Progenitor cell of endocrine pancreas (in vitro differentiated cells): ENCODE results near the gene PLAAT5. TPM values are rescaled to one million over a fixed set of nuclear protein-coding genes. Genes with fewer than 3 reads are reported as not detected.

Experiments
- DNase-seq: peaks from one replicate; pipeline ENCODE4 v3.0.0; 2021; ENCODE audit warnings: low spot score; ENCODE audit not compliant: unreplicated experiment
- H3K27ac Mint-ChIP-seq: 2 replicates; pipeline ENCODE4 v1.8.0; 2021; ENCODE audit warnings: mild to moderate bottlenecking, moderate library complexity, mixed read lengths
- H3K27me3 Mint-ChIP-seq: 2 replicates; pipeline ENCODE4 v1.8.0; 2021; ENCODE audit warnings: mixed read lengths
- H3K36me3 Mint-ChIP-seq: 2 replicates; pipeline ENCODE4 v1.8.0; 2022; ENCODE audit warnings: mixed read lengths; ENCODE audit not compliant: insufficient read depth
- H3K4me1 Mint-ChIP-seq: 2 replicates; pipeline ENCODE4 v1.8.0; 2021; ENCODE audit warnings: low read depth, mixed read lengths
- H3K4me3 Mint-ChIP-seq: 2 replicates; pipeline ENCODE4 v1.8.0; 2021; ENCODE audit warnings: low read depth, mild to moderate bottlenecking, moderate library complexity, mixed read lengths
- H3K9me3 Mint-ChIP-seq: 2 replicates; pipeline ENCODE4 v1.8.0; 2021; ENCODE audit warnings: low read depth, mixed read lengths
- total RNA-seq: library from RNA; stranded (reverse); gene quantifications from 2 replicates; pipeline ENCODE4 v1.2.1, GENCODE V29; 2021
- TF ChIP-seq, protein P1 (sequence below): fragments of 200-600 bp; sonication (generic); IDR thresholded peaks from one replicate; pipeline ENCODE4 v1.5.0; 2021; ENCODE audit warnings: antibody characterized with exemption, mild to moderate bottlenecking; ENCODE audit not compliant: unreplicated experiment

Gene PLAAT5
- total RNA-seq, 1 donor from 2014 or later: 27.1 TPM

DNA sequence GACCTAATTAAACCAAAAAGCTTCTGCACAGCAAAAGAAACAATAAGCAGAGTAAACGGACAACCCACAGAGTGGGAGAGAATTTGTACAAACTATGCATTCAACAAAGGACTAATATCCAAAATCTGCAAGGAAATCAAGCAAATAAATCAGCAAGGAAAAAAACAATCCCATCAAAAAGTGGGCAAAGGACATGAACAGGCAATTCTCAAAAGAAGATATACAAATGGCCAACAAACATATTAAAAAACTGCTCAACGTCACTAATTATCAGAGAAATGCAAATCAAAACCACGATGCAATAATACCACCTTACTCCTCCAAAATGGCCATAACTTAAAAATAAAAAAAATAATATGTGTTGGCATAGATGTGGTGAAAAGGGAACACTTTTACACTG, 5.2 kb downstream of the PLAAT5 start:
- H3K9me3 Mint-ChIP-seq: peaks cover 45% of the 10 kb centered on the region
- H3K36me3 Mint-ChIP-seq: peaks cover 50% of the 10 kb centered on the region
- H3K4me1 Mint-ChIP-seq: peaks cover 27% of the 10 kb centered on the region
- no peaks in the 10 kb centered on the region for H3K27me3 Mint-ChIP-seq
- DNase-seq: no peak
- H3K27ac Mint-ChIP-seq: no peak overlapping the region
- H3K4me3 Mint-ChIP-seq: no peak overlapping the region
- TF ChIP-seq, protein P1, sequence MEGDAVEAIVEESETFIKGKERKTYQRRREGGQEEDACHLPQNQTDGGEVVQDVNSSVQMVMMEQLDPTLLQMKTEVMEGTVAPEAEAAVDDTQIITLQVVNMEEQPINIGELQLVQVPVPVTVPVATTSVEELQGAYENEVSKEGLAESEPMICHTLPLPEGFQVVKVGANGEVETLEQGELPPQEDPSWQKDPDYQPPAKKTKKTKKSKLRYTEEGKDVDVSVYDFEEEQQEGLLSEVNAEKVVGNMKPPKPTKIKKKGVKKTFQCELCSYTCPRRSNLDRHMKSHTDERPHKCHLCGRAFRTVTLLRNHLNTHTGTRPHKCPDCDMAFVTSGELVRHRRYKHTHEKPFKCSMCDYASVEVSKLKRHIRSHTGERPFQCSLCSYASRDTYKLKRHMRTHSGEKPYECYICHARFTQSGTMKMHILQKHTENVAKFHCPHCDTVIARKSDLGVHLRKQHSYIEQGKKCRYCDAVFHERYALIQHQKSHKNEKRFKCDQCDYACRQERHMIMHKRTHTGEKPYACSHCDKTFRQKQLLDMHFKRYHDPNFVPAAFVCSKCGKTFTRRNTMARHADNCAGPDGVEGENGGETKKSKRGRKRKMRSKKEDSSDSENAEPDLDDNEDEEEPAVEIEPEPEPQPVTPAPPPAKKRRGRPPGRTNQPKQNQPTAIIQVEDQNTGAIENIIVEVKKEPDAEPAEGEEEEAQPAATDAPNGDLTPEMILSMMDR: no peak

DNA sequence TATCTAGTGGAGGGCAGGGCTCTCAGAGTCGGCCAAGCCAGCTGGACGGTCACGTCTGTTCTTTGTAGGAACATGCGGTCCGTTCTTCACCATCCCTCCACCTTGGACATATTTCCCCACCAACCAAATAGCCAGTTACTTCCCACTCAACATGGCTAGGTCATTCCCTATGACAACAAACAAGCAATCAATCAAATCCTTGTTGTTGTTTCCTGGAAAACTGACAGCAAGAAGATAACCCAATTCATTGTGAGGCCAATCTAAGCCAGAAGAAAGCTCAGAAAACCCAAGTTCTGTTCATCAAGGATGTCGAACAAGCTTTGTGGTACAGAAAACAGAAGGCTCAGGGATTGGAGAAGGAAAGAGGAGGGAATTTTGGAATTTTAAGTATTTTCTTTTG, 10.9 kb downstream of the PLAAT5 start:
- Mint-ChIP-seq H3K27ac (peak overlapping the region; percentile 35), H3K27me3 (no peaks in the 10 kb centered on the region), H3K36me3 (peaks cover 47% of the 10 kb centered on the region), H3K9me3 (peaks cover 46% of the 10 kb centered on the region), H3K4me3 (no peak overlapping the region), H3K4me1 (peaks cover 11% of the 10 kb centered on the region)
- TF ChIP-seq, protein P1: no peak
- no peak for DNase-seq

DNA sequence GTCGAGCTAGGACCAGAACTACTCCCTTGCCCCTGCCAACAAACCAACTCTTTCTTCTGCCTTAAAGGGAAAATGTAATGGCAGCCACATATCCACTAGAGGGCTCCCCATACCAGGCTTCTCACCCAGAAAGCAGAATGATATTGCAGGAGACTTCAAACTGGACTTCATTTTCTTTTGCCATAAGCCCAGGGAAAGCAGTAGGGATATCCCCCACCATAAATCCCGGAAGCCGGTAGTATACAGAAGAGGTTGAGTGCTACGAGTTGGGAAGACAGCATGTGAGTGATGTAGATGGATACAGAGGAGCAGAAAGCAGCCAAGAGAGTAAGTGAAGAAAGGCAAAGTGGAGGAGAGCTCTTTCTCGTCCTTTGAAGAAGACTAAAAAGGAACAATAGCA, 12.1 kb downstream of the PLAAT5 start:
- Mint-ChIP-seq H3K27ac (no peak overlapping the region), H3K4me1 (peaks cover 16% of the 10 kb centered on the region), H3K27me3 (no peaks in the 10 kb centered on the region), H3K9me3 (peaks cover 37% of the 10 kb centered on the region), H3K36me3 (peaks cover 37% of the 10 kb centered on the region), H3K4me3 (no peak overlapping the region)
- TF ChIP-seq, protein P1: peak; percentile 90
- DNase-seq: peak; percentile 31

DNA sequence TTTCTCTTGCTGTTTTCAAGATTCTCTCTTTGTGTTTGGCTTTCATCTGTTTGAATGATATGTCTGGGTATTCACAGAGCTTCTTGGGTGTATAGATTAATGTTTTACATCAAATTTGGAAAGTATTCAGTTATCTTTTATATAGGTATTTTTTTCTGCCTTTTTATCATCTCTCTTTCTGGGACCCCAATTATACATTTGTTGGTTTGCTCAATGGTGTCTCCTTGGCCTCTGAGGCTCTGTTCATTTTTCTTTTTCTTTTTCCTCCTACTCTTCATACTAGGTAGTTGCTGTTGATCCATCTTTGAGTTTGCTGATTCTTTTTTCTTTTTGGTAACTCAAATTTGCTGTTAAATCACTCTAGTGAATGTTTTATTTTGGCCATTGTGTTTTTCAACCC, 14.3 kb downstream of the PLAAT5 start:
- DNase-seq: no peak
- Mint-ChIP-seq H3K27ac (no peak overlapping the region), H3K9me3 (peaks cover 22% of the 10 kb centered on the region), H3K4me1 (peaks cover 16% of the 10 kb centered on the region), H3K27me3 (no peaks in the 10 kb centered on the region), H3K4me3 (no peak overlapping the region), H3K36me3 (peaks cover 26% of the 10 kb centered on the region)
- TF ChIP-seq, protein P1: no peak

DNA sequence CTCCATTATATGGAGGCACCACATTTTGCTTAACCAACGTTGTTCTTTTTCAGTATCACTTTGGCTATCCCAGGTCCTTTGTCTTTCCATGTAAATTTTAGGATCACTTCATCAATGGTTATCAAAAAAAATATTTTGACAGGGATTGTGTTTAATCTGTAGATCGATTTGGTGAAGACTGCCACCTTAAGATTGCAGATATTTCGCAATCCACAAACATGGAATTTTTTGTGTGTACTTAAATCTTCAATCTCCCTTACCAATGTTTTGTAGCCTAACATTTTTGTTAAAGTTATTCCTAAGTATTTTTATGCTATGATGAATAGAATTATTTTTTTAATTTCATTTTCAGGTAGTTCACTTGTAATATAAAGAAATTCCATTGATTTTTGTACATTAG, 18.6 kb downstream of the PLAAT5 start:
- Mint-ChIP-seq H3K36me3 (peaks cover 28% of the 10 kb centered on the region), H3K9me3 (peaks cover 26% of the 10 kb centered on the region), H3K27ac (no peak overlapping the region), H3K4me1 (peaks cover 4% of the 10 kb centered on the region), H3K4me3 (no peak overlapping the region), H3K27me3 (no peaks in the 10 kb centered on the region)
- no peak for DNase-seq
- TF ChIP-seq, protein P1: no peak
